WTC11 (cell line): ENCODE data around the gene SNX9.

Experiments used
- CREM ChIP-seq: sonication (generic); formaldehyde crosslinking; IDR thresholded peaks from 2 replicates; pipeline ENCODE4 v1.8.1; 2022; ENCODE audit warnings: mild to moderate bottlenecking, missing genetic modification reagents, moderate library complexity
- EMX1 ChIP-seq: fragments of 250-450 bp; sonication (Bioruptor Pico); IDR thresholded peaks from 2 replicates; pipeline ENCODE4 v1.8.0; 2021; ENCODE audit warnings: mild to moderate bottlenecking
- IRF2 ChIP-seq: sonication (generic); formaldehyde crosslinking; IDR thresholded peaks from 2 replicates; pipeline ENCODE4 v1.8.0; 2022; ENCODE audit warnings: low read depth, missing genetic modification reagents, borderline replicate concordance
- KAT7 ChIP-seq: sonication (generic); formaldehyde crosslinking; IDR thresholded peaks from 2 replicates; pipeline ENCODE4 v1.8.1; 2023; ENCODE audit warnings: missing genetic modification reagents, mild to moderate bottlenecking, borderline replicate concordance
- NR1H2 ChIP-seq: sonication (generic); formaldehyde crosslinking; IDR thresholded peaks from 2 replicates; pipeline ENCODE4 v1.9.0; 2021; ENCODE audit warnings: mild to moderate bottlenecking, moderate library complexity, missing genetic modification reagents
- TP53 ChIP-seq: sonication (generic); formaldehyde crosslinking; IDR thresholded peaks from 2 replicates; pipeline ENCODE4 v1.8.1; 2023; ENCODE audit warnings: mild to moderate bottlenecking, missing genetic modification reagents
- ZNF512 ChIP-seq: sonication (generic); formaldehyde crosslinking; IDR thresholded peaks from 2 replicates; pipeline ENCODE4 v1.8.1; 2022; ENCODE audit warnings: missing genetic modification reagents, borderline replicate concordance
- TF ChIP-seq, protein P1 (sequence below): fragments of 200-600 bp; IDR thresholded peaks from 2 replicates; pipeline ENCODE4 v1.8.0; 2022; ENCODE audit warnings: antibody characterized with exemption
- TF ChIP-seq, protein P2 (sequence below): sonication (generic); formaldehyde crosslinking; IDR thresholded peaks from 2 replicates; pipeline ENCODE4 v1.8.0; 2022; ENCODE audit warnings: mild to moderate bottlenecking, missing genetic modification reagents
- TF ChIP-seq, protein P3 (sequence below): fragments of 250-450 bp; sonication (Bioruptor Pico); IDR thresholded peaks from 2 replicates; pipeline ENCODE4 v2.1.2; 2022; ENCODE audit warnings: mild to moderate bottlenecking, moderate library complexity

DNA sequence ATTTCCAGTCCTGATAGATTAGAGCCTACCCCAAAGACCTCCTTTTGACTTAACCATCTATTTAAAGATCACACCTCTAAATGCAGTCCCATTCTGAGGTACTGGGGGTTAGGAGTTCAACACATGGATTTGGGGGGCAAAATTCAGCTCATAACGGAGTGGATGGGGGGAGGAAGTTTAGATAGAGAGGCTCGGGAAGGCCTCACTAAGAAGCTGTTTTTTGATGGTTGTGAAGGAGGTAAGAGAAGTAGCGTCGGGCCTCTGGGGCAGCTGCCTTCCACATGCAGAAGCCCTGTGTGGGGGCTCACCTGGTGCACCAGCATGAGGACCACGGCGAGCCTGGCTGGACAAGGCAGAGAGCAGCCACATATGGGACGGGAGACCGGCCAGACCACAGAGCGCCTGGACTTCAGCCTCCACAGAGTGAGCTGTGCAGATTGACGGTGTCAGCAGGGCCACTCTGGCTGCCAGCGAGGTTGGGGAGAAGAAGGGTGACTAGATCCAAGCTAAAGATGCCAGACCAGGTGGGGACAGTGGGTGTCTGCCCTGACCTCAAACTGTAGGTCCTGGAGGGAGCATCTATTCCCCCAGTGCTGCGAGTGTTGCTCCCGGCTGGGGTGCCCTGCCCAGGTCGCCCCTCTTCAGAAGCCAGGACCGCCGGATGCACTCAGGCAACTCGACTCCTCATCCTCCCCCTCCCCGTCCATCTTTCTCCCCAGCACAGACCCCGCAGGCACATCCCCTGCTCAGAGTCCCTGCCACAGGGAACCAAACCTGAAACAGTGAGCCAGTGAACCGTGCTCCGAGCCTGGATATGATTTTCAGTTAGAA lies 153.5 kb downstream of the SNX9 start:
- TF ChIP-seq KAT7 (CRISPR knock-in tag) (no peak), ZNF512 (CRISPR knock-in tag) (no peak), TP53 (CRISPR knock-in tag) (no peak), NR1H2 (no peak), IRF2 (CRISPR knock-in tag) (no peak), CREM (CRISPR knock-in tag) (no peak), EMX1 (no peak)
- TF ChIP-seq, protein P1, sequence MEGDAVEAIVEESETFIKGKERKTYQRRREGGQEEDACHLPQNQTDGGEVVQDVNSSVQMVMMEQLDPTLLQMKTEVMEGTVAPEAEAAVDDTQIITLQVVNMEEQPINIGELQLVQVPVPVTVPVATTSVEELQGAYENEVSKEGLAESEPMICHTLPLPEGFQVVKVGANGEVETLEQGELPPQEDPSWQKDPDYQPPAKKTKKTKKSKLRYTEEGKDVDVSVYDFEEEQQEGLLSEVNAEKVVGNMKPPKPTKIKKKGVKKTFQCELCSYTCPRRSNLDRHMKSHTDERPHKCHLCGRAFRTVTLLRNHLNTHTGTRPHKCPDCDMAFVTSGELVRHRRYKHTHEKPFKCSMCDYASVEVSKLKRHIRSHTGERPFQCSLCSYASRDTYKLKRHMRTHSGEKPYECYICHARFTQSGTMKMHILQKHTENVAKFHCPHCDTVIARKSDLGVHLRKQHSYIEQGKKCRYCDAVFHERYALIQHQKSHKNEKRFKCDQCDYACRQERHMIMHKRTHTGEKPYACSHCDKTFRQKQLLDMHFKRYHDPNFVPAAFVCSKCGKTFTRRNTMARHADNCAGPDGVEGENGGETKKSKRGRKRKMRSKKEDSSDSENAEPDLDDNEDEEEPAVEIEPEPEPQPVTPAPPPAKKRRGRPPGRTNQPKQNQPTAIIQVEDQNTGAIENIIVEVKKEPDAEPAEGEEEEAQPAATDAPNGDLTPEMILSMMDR = no peak
- TF ChIP-seq, protein P2, sequence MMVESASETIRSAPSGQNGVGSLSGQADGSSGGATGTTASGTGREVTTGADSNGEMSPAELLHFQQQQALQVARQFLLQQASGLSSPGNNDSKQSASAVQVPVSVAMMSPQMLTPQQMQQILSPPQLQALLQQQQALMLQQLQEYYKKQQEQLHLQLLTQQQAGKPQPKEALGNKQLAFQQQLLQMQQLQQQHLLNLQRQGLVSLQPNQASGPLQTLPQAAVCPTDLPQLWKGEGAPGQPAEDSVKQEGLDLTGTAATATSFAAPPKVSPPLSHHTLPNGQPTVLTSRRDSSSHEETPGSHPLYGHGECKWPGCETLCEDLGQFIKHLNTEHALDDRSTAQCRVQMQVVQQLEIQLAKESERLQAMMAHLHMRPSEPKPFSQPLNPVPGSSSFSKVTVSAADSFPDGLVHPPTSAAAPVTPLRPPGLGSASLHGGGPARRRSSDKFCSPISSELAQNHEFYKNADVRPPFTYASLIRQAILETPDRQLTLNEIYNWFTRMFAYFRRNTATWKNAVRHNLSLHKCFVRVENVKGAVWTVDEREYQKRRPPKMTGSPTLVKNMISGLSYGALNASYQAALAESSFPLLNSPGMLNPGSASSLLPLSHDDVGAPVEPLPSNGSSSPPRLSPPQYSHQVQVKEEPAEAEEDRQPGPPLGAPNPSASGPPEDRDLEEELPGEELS (CRISPR knock-in tag) = no peak
- TF ChIP-seq, protein P3, sequence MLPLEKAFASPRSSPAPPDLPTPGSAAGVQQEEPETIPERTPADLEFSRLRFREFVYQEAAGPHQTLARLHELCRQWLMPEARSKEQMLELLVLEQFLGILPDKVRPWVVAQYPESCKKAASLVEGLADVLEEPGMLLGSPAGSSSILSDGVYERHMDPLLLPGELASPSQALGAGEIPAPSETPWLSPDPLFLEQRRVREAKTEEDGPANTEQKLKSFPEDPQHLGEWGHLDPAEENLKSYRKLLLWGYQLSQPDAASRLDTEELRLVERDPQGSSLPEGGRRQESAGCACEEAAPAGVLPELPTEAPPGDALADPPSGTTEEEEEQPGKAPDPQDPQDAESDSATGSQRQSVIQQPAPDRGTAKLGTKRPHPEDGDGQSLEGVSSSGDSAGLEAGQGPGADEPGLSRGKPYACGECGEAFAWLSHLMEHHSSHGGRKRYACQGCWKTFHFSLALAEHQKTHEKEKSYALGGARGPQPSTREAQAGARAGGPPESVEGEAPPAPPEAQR = no peak
